Loucy (cell line): ENCODE data around the gene OLAH.

ENCODE experiments used
- CTCF ChIP-seq: fragments of 200-600 bp; sonication (generic); conservative IDR thresholded peaks from 2 replicates; pipeline ENCODE4 v1.5.1; 2014; ENCODE audit warnings: mild to moderate bottlenecking, antibody characterized with exemption, low read length
- EZH2phosphoT487 ChIP-seq: fragments of 200-600 bp; IDR thresholded peaks from 2 replicates; pipeline ENCODE4 v1.6.1; 2018; ENCODE audit warnings: antibody characterized with exemption, mild to moderate bottlenecking, moderate library complexity, borderline replicate concordance

- no peak for TF ChIP-seq CTCF
- no peak for TF ChIP-seq EZH2phosphoT487
These were observed at the start of gene OLAH for GRCh38 chr10:15043674-15044073.
